ENCODE results near the gene MRPL1. TPM values are rescaled to one million over a fixed set of nuclear protein-coding genes. Genes with fewer than 3 reads are reported as not detected.
A peak's percentile ranks its signal among the peaks of the same experiment; 100 is the strongest.

MRPL1 gene
- total and polyA plus RNA-seq, 2 of the 13 experiments (the other 11 are each of a cell fraction or from before 2014, with no cell fraction given), result 23.3 to 61.5 TPM

DNA sequence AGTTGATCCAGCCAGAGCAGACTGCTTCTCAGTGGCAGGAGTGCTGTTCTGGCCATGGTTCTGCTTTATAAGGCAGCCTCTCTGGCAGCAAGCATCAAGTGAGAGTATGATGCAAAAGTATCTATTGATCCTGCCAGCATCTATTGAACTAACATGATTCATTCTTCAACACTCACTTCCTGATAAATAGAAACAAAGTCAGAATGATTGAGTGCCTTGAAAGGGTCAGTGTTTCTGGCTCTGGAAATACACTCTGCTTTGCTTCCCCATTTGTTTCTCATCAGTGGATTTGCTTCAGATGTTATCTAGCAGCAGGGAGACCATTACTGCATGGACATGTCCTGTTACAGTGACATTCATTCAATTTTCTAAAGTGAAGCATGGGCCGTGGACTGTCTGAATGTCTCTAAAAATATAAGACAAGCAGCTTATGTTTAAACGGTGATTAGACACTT lies 128.3 kb downstream of the MRPL1 start:
- ChIA-PET POLR2A (interaction anchor here (2.1 kb wide), 1 partner anchor 69 kb away, joined by 13 read pairs; no protein-coding TSS in a partner anchor), CTCF (ENCODE audit: low intra/inter-chr PET ratio, low total read pairs) (no interaction called here)
- Histone ChIP-seq H2AFZ (ENCODE audit: low read length) (no peak overlapping the region), H3K79me2 (ENCODE audit: insufficient read depth, low read length) (no peaks in the 10 kb centered on the region), H3K4me1 (ENCODE audit: insufficient read depth, low read length) (peaks cover 40% of the 10 kb centered on the region), H3K9ac (ENCODE audit: insufficient read depth, low read depth, low read length) (no peak overlapping the region), H3K27me3 (ENCODE audit: control insufficient read depth in 1 of 2, insufficient read depth in 2 of 2, low read length in 2 of 2) (no peaks in the 10 kb centered on the region), H4K20me1 (ENCODE audit: insufficient read depth, low read length) (no peaks in the 10 kb centered on the region), H3K36me3 (replicated peaks in 1 of 2; ENCODE audit: control insufficient read depth in 1 of 2, insufficient read depth in 2 of 2, low read length in 2 of 2) (no peaks in the 10 kb centered on the region), H3K4me2 (ENCODE audit: low read depth, low read length) (no peak overlapping the region), H3K9me3 (ENCODE audit: low read length) (no peaks in the 10 kb centered on the region), H3K27ac (ENCODE audit: extremely low read length, insufficient read depth, low read length) (no peak overlapping the region), H3K4me3 (replicated peaks in 1 of 3; ENCODE audit: insufficient read depth in 1 of 3, low read depth in 2 of 3, low read length in 3 of 3) (no peak overlapping the region)
- peak; percentile 36 for DNase-seq (ENCODE audit: low spot score)
- in situ Hi-C loops (cut with HindIII; ENCODE audit: extremely low pct_ligation_motif_present, low pct_unique_long_range_greater_than_20kb) (loop anchor here (5.0 kb wide), 1 partner anchor 66 kb away; the partner anchor contains the start of gene FRAS1), intact Hi-C loops (cut with micrococcal nuclease; ENCODE audit: unreplicated experiment) (no loop called here)
- peak; percentile 4 for FAIRE-seq
- peak; percentile 38; the same call in 2 of the 3 replicates for ATAC-seq
- 28% methylated on average over 2 of the region's 2 CpGs for WGBS (ENCODE audit: low lambda C conversion rate)
- BruUV-seq (replicated peaks), result no TSS peak
- TF ChIP-seq, protein P1, sequence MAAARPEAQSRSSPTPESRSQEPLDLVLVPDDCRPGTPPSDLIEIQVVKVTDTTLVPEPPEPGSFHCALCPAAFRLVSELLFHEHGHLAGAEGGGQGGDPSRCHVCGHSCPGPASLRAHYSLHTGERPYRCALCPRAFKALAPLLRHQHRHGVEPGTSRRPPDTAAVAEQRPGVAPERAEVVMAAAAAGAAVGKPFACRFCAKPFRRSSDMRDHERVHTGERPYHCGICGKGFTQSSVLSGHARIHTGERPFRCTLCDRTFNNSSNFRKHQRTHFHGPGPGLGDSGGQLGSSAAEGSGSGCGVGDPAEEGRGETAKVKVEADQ (CRISPR knock-in tag; IDR thresholded peaks at IDR 0.05; ENCODE audit: borderline replicate concordance), result no peak
- TF ChIP-seq KAT2B (IDR thresholded peaks at IDR 0.05; ENCODE audit: borderline replicate concordance, low read depth, low read length) (peak; percentile 61; the same call in 1 of the 2 replicates), TBL1XR1 (IDR thresholded peaks at IDR 0.05; ENCODE audit: borderline replicate concordance, low read length, partially characterized antibody) (no peak), JUN (CRISPR knock-in tag; IDR thresholded peaks at IDR 0.05) (no peak), RARG (CRISPR knock-in tag; IDR thresholded peaks at IDR 0.05; ENCODE audit: low read depth) (no peak), ZFY (CRISPR knock-in tag; IDR thresholded peaks at IDR 0.05) (no peak)
- TF ChIP-seq, protein P2, sequence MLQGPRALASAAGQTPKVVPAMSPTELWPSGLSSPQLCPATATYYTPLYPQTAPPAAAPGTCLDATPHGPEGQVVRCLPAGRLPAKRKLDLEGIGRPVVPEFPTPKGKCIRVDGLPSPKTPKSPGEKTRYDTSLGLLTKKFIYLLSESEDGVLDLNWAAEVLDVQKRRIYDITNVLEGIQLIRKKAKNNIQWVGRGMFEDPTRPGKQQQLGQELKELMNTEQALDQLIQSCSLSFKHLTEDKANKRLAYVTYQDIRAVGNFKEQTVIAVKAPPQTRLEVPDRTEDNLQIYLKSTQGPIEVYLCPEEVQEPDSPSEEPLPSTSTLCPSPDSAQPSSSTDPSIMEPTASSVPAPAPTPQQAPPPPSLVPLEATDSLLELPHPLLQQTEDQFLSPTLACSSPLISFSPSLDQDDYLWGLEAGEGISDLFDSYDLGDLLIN (CRISPR knock-in tag; IDR thresholded peaks at IDR 0.05; ENCODE audit: borderline replicate concordance), result no peak
- TF ChIP-seq, protein P3, sequence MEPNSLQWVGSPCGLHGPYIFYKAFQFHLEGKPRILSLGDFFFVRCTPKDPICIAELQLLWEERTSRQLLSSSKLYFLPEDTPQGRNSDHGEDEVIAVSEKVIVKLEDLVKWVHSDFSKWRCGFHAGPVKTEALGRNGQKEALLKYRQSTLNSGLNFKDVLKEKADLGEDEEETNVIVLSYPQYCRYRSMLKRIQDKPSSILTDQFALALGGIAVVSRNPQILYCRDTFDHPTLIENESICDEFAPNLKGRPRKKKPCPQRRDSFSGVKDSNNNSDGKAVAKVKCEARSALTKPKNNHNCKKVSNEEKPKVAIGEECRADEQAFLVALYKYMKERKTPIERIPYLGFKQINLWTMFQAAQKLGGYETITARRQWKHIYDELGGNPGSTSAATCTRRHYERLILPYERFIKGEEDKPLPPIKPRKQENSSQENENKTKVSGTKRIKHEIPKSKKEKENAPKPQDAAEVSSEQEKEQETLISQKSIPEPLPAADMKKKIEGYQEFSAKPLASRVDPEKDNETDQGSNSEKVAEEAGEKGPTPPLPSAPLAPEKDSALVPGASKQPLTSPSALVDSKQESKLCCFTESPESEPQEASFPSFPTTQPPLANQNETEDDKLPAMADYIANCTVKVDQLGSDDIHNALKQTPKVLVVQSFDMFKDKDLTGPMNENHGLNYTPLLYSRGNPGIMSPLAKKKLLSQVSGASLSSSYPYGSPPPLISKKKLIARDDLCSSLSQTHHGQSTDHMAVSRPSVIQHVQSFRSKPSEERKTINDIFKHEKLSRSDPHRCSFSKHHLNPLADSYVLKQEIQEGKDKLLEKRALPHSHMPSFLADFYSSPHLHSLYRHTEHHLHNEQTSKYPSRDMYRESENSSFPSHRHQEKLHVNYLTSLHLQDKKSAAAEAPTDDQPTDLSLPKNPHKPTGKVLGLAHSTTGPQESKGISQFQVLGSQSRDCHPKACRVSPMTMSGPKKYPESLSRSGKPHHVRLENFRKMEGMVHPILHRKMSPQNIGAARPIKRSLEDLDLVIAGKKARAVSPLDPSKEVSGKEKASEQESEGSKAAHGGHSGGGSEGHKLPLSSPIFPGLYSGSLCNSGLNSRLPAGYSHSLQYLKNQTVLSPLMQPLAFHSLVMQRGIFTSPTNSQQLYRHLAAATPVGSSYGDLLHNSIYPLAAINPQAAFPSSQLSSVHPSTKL (CRISPR knock-in tag; IDR thresholded peaks at IDR 0.05), result peak; percentile 63
- TF ChIP-seq, protein P4, sequence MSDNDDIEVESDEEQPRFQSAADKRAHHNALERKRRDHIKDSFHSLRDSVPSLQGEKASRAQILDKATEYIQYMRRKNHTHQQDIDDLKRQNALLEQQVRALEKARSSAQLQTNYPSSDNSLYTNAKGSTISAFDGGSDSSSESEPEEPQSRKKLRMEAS (IDR thresholded peaks at IDR 0.05), result no peak
- TF ChIP-seq, protein P5, sequence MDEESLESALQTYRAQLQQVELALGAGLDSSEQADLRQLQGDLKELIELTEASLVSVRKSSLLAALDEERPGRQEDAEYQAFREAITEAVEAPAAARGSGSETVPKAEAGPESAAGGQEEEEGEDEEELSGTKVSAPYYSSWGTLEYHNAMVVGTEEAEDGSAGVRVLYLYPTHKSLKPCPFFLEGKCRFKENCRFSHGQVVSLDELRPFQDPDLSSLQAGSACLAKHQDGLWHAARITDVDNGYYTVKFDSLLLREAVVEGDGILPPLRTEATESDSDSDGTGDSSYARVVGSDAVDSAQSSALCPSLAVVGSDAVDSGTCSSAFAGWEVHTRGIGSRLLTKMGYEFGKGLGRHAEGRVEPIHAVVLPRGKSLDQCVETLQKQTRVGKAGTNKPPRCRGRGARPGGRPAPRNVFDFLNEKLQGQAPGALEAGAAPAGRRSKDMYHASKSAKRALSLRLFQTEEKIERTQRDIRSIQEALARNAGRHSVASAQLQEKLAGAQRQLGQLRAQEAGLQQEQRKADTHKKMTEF (CRISPR knock-in tag; IDR thresholded peaks at IDR 0.05), result no peak
- TF ChIP-seq, protein P6, sequence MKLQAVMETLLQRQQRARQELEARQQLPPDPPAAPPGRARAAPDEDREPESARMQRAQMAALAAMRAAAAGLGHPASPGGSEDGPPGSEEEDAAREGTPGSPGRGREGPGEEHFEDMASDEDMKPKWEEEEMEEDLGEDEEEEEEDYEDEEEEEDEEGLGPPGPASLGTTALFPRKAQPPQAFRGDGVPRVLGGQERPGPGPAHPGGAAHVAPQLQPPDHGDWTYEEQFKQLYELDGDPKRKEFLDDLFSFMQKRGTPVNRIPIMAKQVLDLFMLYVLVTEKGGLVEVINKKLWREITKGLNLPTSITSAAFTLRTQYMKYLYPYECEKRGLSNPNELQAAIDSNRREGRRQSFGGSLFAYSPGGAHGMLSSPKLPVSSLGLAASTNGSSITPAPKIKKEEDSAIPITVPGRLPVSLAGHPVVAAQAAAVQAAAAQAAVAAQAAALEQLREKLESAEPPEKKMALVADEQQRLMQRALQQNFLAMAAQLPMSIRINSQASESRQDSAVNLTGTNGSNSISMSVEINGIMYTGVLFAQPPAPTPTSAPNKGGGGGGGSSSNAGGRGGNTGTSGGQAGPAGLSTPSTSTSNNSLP (IDR thresholded peaks at IDR 0.05; ENCODE audit: low read depth, low read length), result peak; percentile 41; the same call in 1 of the 2 replicates
- TF ChIP-seq, protein P7, sequence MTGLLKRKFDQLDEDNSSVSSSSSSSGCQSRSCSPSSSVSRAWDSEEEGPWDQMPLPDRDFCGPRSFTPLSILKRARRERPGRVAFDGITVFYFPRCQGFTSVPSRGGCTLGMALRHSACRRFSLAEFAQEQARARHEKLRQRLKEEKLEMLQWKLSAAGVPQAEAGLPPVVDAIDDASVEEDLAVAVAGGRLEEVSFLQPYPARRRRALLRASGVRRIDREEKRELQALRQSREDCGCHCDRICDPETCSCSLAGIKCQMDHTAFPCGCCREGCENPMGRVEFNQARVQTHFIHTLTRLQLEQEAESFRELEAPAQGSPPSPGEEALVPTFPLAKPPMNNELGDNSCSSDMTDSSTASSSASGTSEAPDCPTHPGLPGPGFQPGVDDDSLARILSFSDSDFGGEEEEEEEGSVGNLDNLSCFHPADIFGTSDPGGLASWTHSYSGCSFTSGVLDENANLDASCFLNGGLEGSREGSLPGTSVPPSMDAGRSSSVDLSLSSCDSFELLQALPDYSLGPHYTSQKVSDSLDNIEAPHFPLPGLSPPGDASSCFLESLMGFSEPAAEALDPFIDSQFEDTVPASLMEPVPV (CRISPR knock-in tag; IDR thresholded peaks at IDR 0.05), result no peak
